ENCODE results near the gene GNB1L. TPM values are rescaled to one million over a fixed set of nuclear protein-coding genes. Genes with fewer than 3 reads are reported as not detected.
A peak's percentile ranks its signal among the peaks of the same experiment; 100 is the strongest.

Gene GNB1L
- total RNA-seq, 1 donor from 2014 or later, result 3.0 TPM

DNA sequence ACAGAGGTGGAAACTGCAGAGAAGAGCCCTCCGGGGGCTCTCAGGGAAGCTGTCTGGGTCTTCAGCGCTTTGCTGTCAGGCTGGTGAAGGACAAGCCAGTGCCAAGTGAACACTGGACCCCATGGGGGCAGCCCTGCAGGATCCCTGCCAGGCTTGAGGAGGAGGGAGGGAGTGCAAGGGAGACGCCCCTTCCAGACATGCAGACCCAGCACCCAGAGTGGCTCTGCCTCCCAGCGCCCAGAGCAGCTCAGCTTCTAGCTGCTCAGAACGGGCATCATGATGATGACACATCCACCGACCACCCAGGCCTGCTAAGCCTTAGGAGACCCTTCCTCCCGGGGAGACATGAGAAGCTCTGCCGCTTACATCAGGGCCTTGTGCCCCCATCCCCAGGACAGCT, 54.4 kb downstream of the GNB1L start:
- TF ChIP-seq EZH2 (IDR thresholded peaks at IDR 0.05) (no peak), EZH2phosphoT487 (IDR thresholded peaks at IDR 0.05) (no peak)
- TF ChIP-seq, protein P1, sequence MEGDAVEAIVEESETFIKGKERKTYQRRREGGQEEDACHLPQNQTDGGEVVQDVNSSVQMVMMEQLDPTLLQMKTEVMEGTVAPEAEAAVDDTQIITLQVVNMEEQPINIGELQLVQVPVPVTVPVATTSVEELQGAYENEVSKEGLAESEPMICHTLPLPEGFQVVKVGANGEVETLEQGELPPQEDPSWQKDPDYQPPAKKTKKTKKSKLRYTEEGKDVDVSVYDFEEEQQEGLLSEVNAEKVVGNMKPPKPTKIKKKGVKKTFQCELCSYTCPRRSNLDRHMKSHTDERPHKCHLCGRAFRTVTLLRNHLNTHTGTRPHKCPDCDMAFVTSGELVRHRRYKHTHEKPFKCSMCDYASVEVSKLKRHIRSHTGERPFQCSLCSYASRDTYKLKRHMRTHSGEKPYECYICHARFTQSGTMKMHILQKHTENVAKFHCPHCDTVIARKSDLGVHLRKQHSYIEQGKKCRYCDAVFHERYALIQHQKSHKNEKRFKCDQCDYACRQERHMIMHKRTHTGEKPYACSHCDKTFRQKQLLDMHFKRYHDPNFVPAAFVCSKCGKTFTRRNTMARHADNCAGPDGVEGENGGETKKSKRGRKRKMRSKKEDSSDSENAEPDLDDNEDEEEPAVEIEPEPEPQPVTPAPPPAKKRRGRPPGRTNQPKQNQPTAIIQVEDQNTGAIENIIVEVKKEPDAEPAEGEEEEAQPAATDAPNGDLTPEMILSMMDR (IDR thresholded peaks at IDR 0.05), result no peak
- Histone ChIP-seq H2AFZ (replicated peaks) (no peak overlapping the region), H3K9me3 (ENCODE audit: low read depth) (no peaks in the 10 kb centered on the region), H3K4me1 (no peaks in the 10 kb centered on the region), H3K27ac (no peak overlapping the region), H3K9ac (no peak overlapping the region), H3K79me2 (ENCODE audit: low read depth) (no peaks in the 10 kb centered on the region), H3F3A (ENCODE audit: low read depth) (no peaks in the 10 kb centered on the region), H3K36me3 (no peaks in the 10 kb centered on the region), H4K20me1 (ENCODE audit: low read depth) (peaks cover 4% of the 10 kb centered on the region), H3K4me3 (no peak overlapping the region), H3K27me3 (no peaks in the 10 kb centered on the region), H3K4me2 (no peak overlapping the region)
- H3K36me3 Mint-ChIP-seq, result peaks cover 5% of the 10 kb centered on the region
- no peak overlapping the region for H3K4me3 Mint-ChIP-seq
- H3K27ac Mint-ChIP-seq, result no peak overlapping the region
- DNase-seq (ENCODE audit: low spot score), result no peak
- H3K27me3 Mint-ChIP-seq (ENCODE audit: insufficient read depth, low read depth), result peaks cover 5% of the 10 kb centered on the region
- H3K9me3 Mint-ChIP-seq, result no peaks in the 10 kb centered on the region
- peaks cover 11% of the 10 kb centered on the region for H3K4me1 Mint-ChIP-seq

GRCh38 chr22:19799322-19800190, 55.1 kb downstream of the GNB1L start:
- H3K9me3 Mint-ChIP-seq, result no peaks in the 10 kb centered on the region
- DNase-seq (ENCODE audit: low spot score), result no peak
- H3K27ac Mint-ChIP-seq, result no peak overlapping the region
- H3K27ac ChIP-seq, result no peak overlapping the region
- H3K4me3 ChIP-seq, result no peak overlapping the region
- H3K36me3 ChIP-seq, result no peaks in the 10 kb centered on the region
- H3K4me1 Mint-ChIP-seq, result peaks cover 11% of the 10 kb centered on the region
- H4K20me1 ChIP-seq (ENCODE audit: low read depth), result peaks cover 4% of the 10 kb centered on the region
- H3K9ac ChIP-seq, result no peak overlapping the region
- H3K79me2 ChIP-seq (ENCODE audit: low read depth), result no peaks in the 10 kb centered on the region
- no peaks in the 10 kb centered on the region for H3K4me1 ChIP-seq
- H3K36me3 Mint-ChIP-seq, result peaks cover 5% of the 10 kb centered on the region
- no peaks in the 10 kb centered on the region for H3K27me3 ChIP-seq
- no peak overlapping the region for H3K4me2 ChIP-seq
- TF ChIP-seq EZH2 (IDR thresholded peaks at IDR 0.05) (no peak), EZH2phosphoT487 (IDR thresholded peaks at IDR 0.05) (no peak)
- TF ChIP-seq, protein P1 (IDR thresholded peaks at IDR 0.05), result no peak
- no peaks in the 10 kb centered on the region for H3K9me3 ChIP-seq (ENCODE audit: low read depth)
- H3F3A ChIP-seq (ENCODE audit: low read depth), result no peaks in the 10 kb centered on the region
- peaks cover 5% of the 10 kb centered on the region for H3K27me3 Mint-ChIP-seq (ENCODE audit: insufficient read depth, low read depth)
- H2AFZ ChIP-seq (replicated peaks), result no peak overlapping the region
- no peak overlapping the region for H3K4me3 Mint-ChIP-seq

- no peaks in the 10 kb centered on the region for H3F3A ChIP-seq (ENCODE audit: low read depth)
- H2AFZ ChIP-seq (replicated peaks), result no peak overlapping the region
- H3K9ac ChIP-seq, result no peak overlapping the region
- H3K27ac Mint-ChIP-seq, result no peak overlapping the region
- H3K9me3 ChIP-seq (ENCODE audit: low read depth), result no peaks in the 10 kb centered on the region
- H3K79me2 ChIP-seq (ENCODE audit: low read depth), result no peaks in the 10 kb centered on the region
- no peaks in the 10 kb centered on the region for H3K36me3 ChIP-seq
- H3K4me1 ChIP-seq, result no peaks in the 10 kb centered on the region
- DNase-seq (ENCODE audit: low spot score), result peak; percentile 35
- H3K27ac ChIP-seq, result no peak overlapping the region
- H3K36me3 Mint-ChIP-seq, result peaks cover 5% of the 10 kb centered on the region
- H3K27me3 Mint-ChIP-seq (ENCODE audit: insufficient read depth, low read depth), result peaks cover 5% of the 10 kb centered on the region
- no peak for TF ChIP-seq EZH2 (IDR thresholded peaks at IDR 0.05)
- TF ChIP-seq, protein P1 (IDR thresholded peaks at IDR 0.05), result peak; percentile 5
- H3K4me2 ChIP-seq, result no peak overlapping the region
- no peaks in the 10 kb centered on the region for H3K9me3 Mint-ChIP-seq
- no peaks in the 10 kb centered on the region for H3K27me3 ChIP-seq
- peaks cover 11% of the 10 kb centered on the region for H3K4me1 Mint-ChIP-seq
- no peak overlapping the region for H3K4me3 ChIP-seq
- no peak overlapping the region for H3K4me3 Mint-ChIP-seq
- peaks cover 4% of the 10 kb centered on the region for H4K20me1 ChIP-seq (ENCODE audit: low read depth)
These were observed 55.8 kb downstream of the GNB1L start for GRCh38 chr22:19798891-19799293.

All from neural progenitor cell (in vitro differentiated cells).